ENCODE data around the gene ASPM.
"Not testable (repeated sequence)": the region's sequence is repeated elsewhere in the genome, so short reads cannot be mapped to it uniquely, and the experiment has no call there.

The ASPM gene

GRCh38 chr1:197067457-197067818 lies 79.0 kb downstream of the ASPM start:
- DNase-seq: no peak

- no peak for DNase-seq
Measured at GRCh38 chr1:197066719-197067456, 79.6 kb downstream of the ASPM start, which contains the start of gene F13B. Gene F13B, minus strand, starts transcription at chr1:197067260. Its CDS starts 37 bp downstream, at chr1:197067223.

GRCh38 chr1:197066277-197066676 lies 80.2 kb downstream of the ASPM start:
- no peak for DNase-seq

- no peak for DNase-seq
Measured at GRCh38 chr1:197065559-197065958, 80.9 kb downstream of the ASPM start.

- no peak for DNase-seq
Measured at GRCh38 chr1:197063212-197063611, 83.3 kb downstream of the ASPM start.

- no peak for DNase-seq
Measured at GRCh38 chr1:197062692-197063091, 83.8 kb downstream of the ASPM start.

- DNase-seq: no peak
Measured at GRCh38 chr1:197049100-197049499, 97.4 kb downstream of the ASPM start.

- DNase-seq: peak; percentile 1
Measured at GRCh38 chr1:197042676-197043341, 103.7 kb downstream of the ASPM start.

- DNase-seq: no peak
Measured at GRCh38 chr1:197041486-197042353, 104.7 kb downstream of the ASPM start.

- no peak for DNase-seq
Measured at GRCh38 chr1:197036861-197037260, 109.6 kb downstream of the ASPM start.

GRCh38 chr1:197034631-197035339 lies 111.7 kb downstream of the ASPM start:
- DNase-seq: not testable (repeated sequence)
